GM12892 (cell line): ENCODE measurements around the gene SIVA1.

Source experiments
- POLR2A ChIP-seq: IDR thresholded peaks from 2 replicates; pipeline ENCODE4 v1.6.1; 2011; ENCODE audit warnings: low read depth, low read length, control low read depth
- POLR2AphosphoS5 ChIP-seq: IDR thresholded peaks from 2 replicates; pipeline ENCODE4 v1.6.1; 2011; ENCODE audit warnings: low read depth, low read length, control low read depth
- TAF1 ChIP-seq: IDR thresholded peaks from 2 replicates; pipeline ENCODE4 v1.6.1; 2011; ENCODE audit warnings: low read depth, mild to moderate bottlenecking, control low read depth, low read length, borderline replicate concordance

DNA sequence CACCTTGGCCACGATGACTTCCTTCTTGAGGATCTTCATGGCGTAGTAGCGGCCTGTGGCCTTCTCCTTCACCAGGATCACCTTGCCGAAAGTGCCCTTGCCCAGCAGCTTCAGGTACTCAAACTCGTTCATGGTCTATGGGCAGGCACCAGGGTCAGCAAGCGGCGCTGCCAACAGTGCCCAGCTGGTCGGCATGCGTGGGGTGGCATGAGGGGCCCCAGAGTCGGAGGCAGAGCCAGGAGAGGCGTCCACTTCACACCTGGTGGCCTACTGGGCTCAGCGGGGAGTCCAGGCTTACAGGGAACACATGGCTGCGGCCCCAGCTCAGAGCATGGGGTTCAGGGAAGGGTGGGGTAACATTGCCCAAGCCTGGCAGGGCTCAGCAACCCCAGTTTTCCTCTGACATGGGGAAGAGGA is 22.1 kb downstream of the SIVA1 start:
- TF ChIP-seq POLR2A (no peak), POLR2AphosphoS5 (no peak), TAF1 (no peak)
